Measurements from ENCODE around the gene APOD. TPM values are rescaled to one million over a fixed set of nuclear protein-coding genes. Genes with fewer than 3 reads are reported as not detected.

APOD gene
- total RNA-seq, 1 experiment from 2014 or later: not detected

- ChIA-PET CTCF (interaction anchor here (0.5 kb wide), 1 partner anchor 23 kb away, joined by 3 read pairs; no protein-coding TSS in a partner anchor), POLR2A (no interaction called here)
- BruUV-seq (replicated peaks): no TSS peak
- H3K27me3 ChIP-seq (ENCODE audit: control insufficient read depth, insufficient read depth, low read length): no peaks in the 10 kb centered on the region
- no peaks in the 10 kb centered on the region for H3K36me3 ChIP-seq (ENCODE audit: control insufficient read depth, insufficient read depth, low read length)
- no peak overlapping the region for H3K27ac ChIP-seq (ENCODE audit: low read length)
- H3K4me3 ChIP-seq (ENCODE audit: low read depth in 2 of 2, low read length in 2 of 2): no peak overlapping the region
- TF ChIP-seq POLR2AphosphoS5 (IDR thresholded peaks at IDR 0.05; ENCODE audit: low read depth, low read length): no peak
- no peak for TF ChIP-seq REST (IDR thresholded peaks at IDR 0.05; ENCODE audit: insufficient read depth in 1 of 2, low read depth in 2 of 2, low read length in 1 of 2)
- no peak for TF ChIP-seq SIN3A (IDR thresholded peaks at IDR 0.05; ENCODE audit: borderline replicate concordance, insufficient read depth, low read depth, low read length)
- no peak for TF ChIP-seq TCF7L2 (IDR thresholded peaks at IDR 0.05; ENCODE audit: low read depth, low read length)
- TF ChIP-seq CTCF (IDR thresholded peaks at IDR 0.05): no peak
- intact Hi-C loops (cut with micrococcal nuclease; ENCODE audit: unreplicated experiment) (no loop called here), in situ Hi-C loops (cut with HindIII; ENCODE audit: low pct_unique_long_range_greater_than_20kb, low sequenced_read_pairs) (no loop called here)
- DNase-seq (ENCODE audit: low read depth, low spot score) (no peak), ATAC-seq (no peak)
- no peaks in the 10 kb centered on the region for H3K9me3 ChIP-seq (ENCODE audit: control insufficient read depth, insufficient read depth, low read depth, low read length)
- no peaks in the 10 kb centered on the region for H3K4me1 ChIP-seq (ENCODE audit: control insufficient read depth, insufficient read depth, low read length)
These were observed 5.2 kb downstream of the APOD start for GRCh38 chr3:195578565-195578964.

- POLR2A ChIA-PET: no interaction called here
- no peak for TF ChIP-seq TCF7L2 (IDR thresholded peaks at IDR 0.05; ENCODE audit: low read depth, low read length)
- TF ChIP-seq POLR2AphosphoS5 (IDR thresholded peaks at IDR 0.05; ENCODE audit: low read depth, low read length): no peak
- DNase-seq (ENCODE audit: low read depth, low spot score) (no peak), ATAC-seq (no peak)
- no peaks in the 10 kb centered on the region for H3K36me3 ChIP-seq (ENCODE audit: control insufficient read depth, insufficient read depth, low read length)
- peak overlapping the region in 1 of 2 experiments; percentile 23; a peak in 1 of 4 replicates for H3K4me3 ChIP-seq (ENCODE audit: low read depth in 2 of 2, low read length in 2 of 2)
- in situ Hi-C loops (cut with HindIII; ENCODE audit: low pct_unique_long_range_greater_than_20kb, low sequenced_read_pairs): no loop called here
- no peaks in the 10 kb centered on the region for H3K27me3 ChIP-seq (ENCODE audit: control insufficient read depth, insufficient read depth, low read length)
- intact Hi-C loops (cut with micrococcal nuclease; ENCODE audit: unreplicated experiment): no loop called here
- H3K27ac ChIP-seq (ENCODE audit: low read length): no peak overlapping the region
- no peaks in the 10 kb centered on the region for H3K9me3 ChIP-seq (ENCODE audit: control insufficient read depth, insufficient read depth, low read depth, low read length)
- H3K4me1 ChIP-seq (ENCODE audit: control insufficient read depth, insufficient read depth, low read length): no peaks in the 10 kb centered on the region
- CTCF ChIA-PET: no interaction called here
- BruUV-seq (replicated peaks): no TSS peak
These were observed 6.0 kb downstream of the APOD start for GRCh38 chr3:195577645-195578177.

- H3K36me3 ChIP-seq (ENCODE audit: control insufficient read depth, insufficient read depth, low read length): no peaks in the 10 kb centered on the region
- no peaks in the 10 kb centered on the region for H3K27me3 ChIP-seq (ENCODE audit: control insufficient read depth, insufficient read depth, low read length)
- POLR2A ChIA-PET: no interaction called here
- ATAC-seq (no peak), DNase-seq (ENCODE audit: low read depth, low spot score) (no peak)
- H3K4me1 ChIP-seq (ENCODE audit: control insufficient read depth, insufficient read depth, low read length): no peaks in the 10 kb centered on the region
- no TSS peak for BruUV-seq (replicated peaks)
- no peaks in the 10 kb centered on the region for H3K9me3 ChIP-seq (ENCODE audit: control insufficient read depth, insufficient read depth, low read depth, low read length)
- intact Hi-C loops (cut with micrococcal nuclease; ENCODE audit: unreplicated experiment) (no loop called here), in situ Hi-C loops (cut with HindIII; ENCODE audit: low pct_unique_long_range_greater_than_20kb, low sequenced_read_pairs) (no loop called here)
- no peak overlapping the region for H3K4me3 ChIP-seq (ENCODE audit: low read depth in 2 of 2, low read length in 2 of 2)
- TF ChIP-seq POLR2AphosphoS5 (IDR thresholded peaks at IDR 0.05; ENCODE audit: low read depth, low read length) (no peak), SIN3A (IDR thresholded peaks at IDR 0.05; ENCODE audit: borderline replicate concordance, insufficient read depth, low read depth, low read length) (no peak), REST (IDR thresholded peaks at IDR 0.05; ENCODE audit: insufficient read depth in 1 of 2, low read depth in 2 of 2, low read length in 1 of 2) (no peak), CTCF (IDR thresholded peaks at IDR 0.05) (no peak), TCF7L2 (IDR thresholded peaks at IDR 0.05; ENCODE audit: low read depth, low read length) (no peak)
- no peak overlapping the region for H3K27ac ChIP-seq (ENCODE audit: low read length)
- CTCF ChIA-PET: no interaction called here
These were observed 9.0 kb downstream of the APOD start for GRCh38 chr3:195574497-195575304.

Data from Panc1 (cell line).